HEK293 (cell line): ENCODE data around the gene REC8.

Experiments
- EGR2 ChIP-seq: fragments of 450-650 bp; formaldehyde crosslinking; IDR thresholded peaks from 2 replicates; pipeline ENCODE4 v1.5.1; 2016; ENCODE audit warnings: low read depth, missing biosample characterization, missing genetic modification characterization
- GLI2 ChIP-seq: fragments of 450-650 bp; formaldehyde crosslinking; IDR thresholded peaks from 2 replicates; pipeline ENCODE4; 2017; ENCODE audit warnings: missing biosample characterization, missing genetic modification characterization, low read depth, borderline replicate concordance
- GLIS1 ChIP-seq: fragments of 450-650 bp; formaldehyde crosslinking; IDR thresholded peaks from 2 replicates; pipeline ENCODE4 v1.5.1; 2016; ENCODE audit warnings: missing biosample characterization, missing genetic modification characterization
- KLF8 ChIP-seq: fragments of 450-650 bp; formaldehyde crosslinking; IDR thresholded peaks from 2 replicates; pipeline ENCODE4 v1.5.1; 2016; ENCODE audit warnings: missing biosample characterization, missing genetic modification characterization
- TCF7L2 ChIP-seq: IDR thresholded peaks from 2 replicates; pipeline ENCODE4 v1.6.1; 2011; ENCODE audit warnings: low read depth, mild to moderate bottlenecking, inconsistent platforms, low read length, moderate library complexity, borderline replicate concordance
- ZBTB21 ChIP-seq: fragments of 450-650 bp; formaldehyde crosslinking; IDR thresholded peaks from 2 replicates; pipeline ENCODE4 v1.5.1; 2017; ENCODE audit warnings: missing biosample characterization, missing genetic modification characterization
- ZBTB6 ChIP-seq: fragments of 450-650 bp; formaldehyde crosslinking; IDR thresholded peaks from 2 replicates; pipeline ENCODE4 v1.5.1; 2017; ENCODE audit warnings: missing biosample characterization, missing genetic modification characterization
- ZIC2 ChIP-seq: fragments of 450-650 bp; formaldehyde crosslinking; IDR thresholded peaks from 2 replicates; pipeline ENCODE4 v1.5.1; 2016; ENCODE audit warnings: missing biosample characterization, missing genetic modification characterization
- ZNF114 ChIP-seq: fragments of 450-650 bp; formaldehyde crosslinking; IDR thresholded peaks from 2 replicates; pipeline ENCODE4 v1.5.0; 2017; ENCODE audit warnings: missing biosample characterization, missing genetic modification characterization
- ZNF174 ChIP-seq: fragments of 450-650 bp; formaldehyde crosslinking; IDR thresholded peaks from 2 replicates; pipeline ENCODE4 v1.5.0; 2017; ENCODE audit warnings: missing biosample characterization, mild to moderate bottlenecking, missing genetic modification characterization
- ZNF214 ChIP-seq: fragments of 450-650 bp; formaldehyde crosslinking; IDR thresholded peaks from 2 replicates; pipeline ENCODE4 v1.5.1; 2017; ENCODE audit warnings: missing biosample characterization, mild to moderate bottlenecking, missing genetic modification characterization, borderline replicate concordance
- ZNF24 ChIP-seq: fragments of 450-650 bp; formaldehyde crosslinking; IDR thresholded peaks from 2 replicates; pipeline ENCODE4 v1.5.1; 2016; ENCODE audit warnings: missing biosample characterization, missing genetic modification characterization
- ZNF274 ChIP-seq, 2 experiments: fragments of 200-500 bp in 1 of 2; fragments of 450-650 bp in 1 of 2; sonication (Bioruptor generic) in 1 of 2; formaldehyde crosslinking in 1 of 2; IDR thresholded peaks; 2 replicates each; pipeline versions ENCODE4 v1.5.1 to v1.6.1; 2014 to 2016; ENCODE audit warnings: borderline replicate concordance in 1 of 2, inconsistent platforms in 1 of 2, low read length in 1 of 2, missing biosample characterization in 1 of 2, missing genetic modification characterization in 1 of 2
- ZNF488 ChIP-seq: fragments of 450-650 bp; formaldehyde crosslinking; IDR thresholded peaks from 2 replicates; pipeline ENCODE4 v1.5.1; 2016; ENCODE audit warnings: missing biosample characterization, missing genetic modification characterization
- ZNF555 ChIP-seq: fragments of 450-650 bp; formaldehyde crosslinking; conservative IDR thresholded peaks from 2 replicates; pipeline ENCODE4 v1.5.1; 2017; ENCODE audit warnings: missing biosample characterization, mild to moderate bottlenecking, missing genetic modification characterization, inconsistent platforms
- ZNF560 ChIP-seq: fragments of 450-650 bp; formaldehyde crosslinking; IDR thresholded peaks from 2 replicates; pipeline ENCODE4 v1.5.1; 2017; ENCODE audit warnings: missing biosample characterization, missing genetic modification characterization, borderline replicate concordance
- ZNF571 ChIP-seq: fragments of 450-650 bp; formaldehyde crosslinking; IDR thresholded peaks from 2 replicates; pipeline ENCODE4 v1.5.0; 2017; ENCODE audit warnings: missing biosample characterization, missing genetic modification characterization
- ZNF610 ChIP-seq: fragments of 450-650 bp; formaldehyde crosslinking; IDR thresholded peaks from 2 replicates; pipeline ENCODE4 v1.5.1; 2016; ENCODE audit warnings: missing biosample characterization, missing genetic modification characterization, borderline replicate concordance
- ZNF707 ChIP-seq: fragments of 450-650 bp; formaldehyde crosslinking; IDR thresholded peaks from 2 replicates; pipeline ENCODE4 v1.5.1; 2016; ENCODE audit warnings: missing biosample characterization, missing genetic modification characterization
- ZSCAN16 ChIP-seq: fragments of 450-650 bp; formaldehyde crosslinking; IDR thresholded peaks from 2 replicates; pipeline ENCODE4 v1.5.1; 2016; ENCODE audit warnings: missing biosample characterization, missing genetic modification characterization
- ZSCAN23 ChIP-seq: fragments of 450-650 bp; formaldehyde crosslinking; IDR thresholded peaks from 2 replicates; pipeline ENCODE4 v1.5.1; 2016; ENCODE audit warnings: missing biosample characterization, missing genetic modification characterization
- TF ChIP-seq, protein P1 (sequence below): fragments of 450-650 bp; formaldehyde crosslinking; conservative IDR thresholded peaks from 2 replicates; pipeline ENCODE4 v1.5.1; 2016; ENCODE audit warnings: low read depth, missing biosample characterization, missing genetic modification characterization
- TF ChIP-seq, protein P2 (sequence below): fragments of 450-650 bp; formaldehyde crosslinking; IDR thresholded peaks from 2 replicates; pipeline ENCODE4 v1.5.1; 2016; ENCODE audit warnings: missing biosample characterization, missing genetic modification characterization
- TF ChIP-seq, protein P3 (sequence below): fragments of 450-650 bp; formaldehyde crosslinking; IDR thresholded peaks from 2 replicates; pipeline ENCODE4 v1.5.1; 2016; ENCODE audit warnings: missing biosample characterization, missing genetic modification characterization, borderline replicate concordance
- TF ChIP-seq, protein P4 (sequence below): fragments of 450-650 bp; formaldehyde crosslinking; IDR thresholded peaks from 2 replicates; pipeline ENCODE4 v1.5.0; 2017; ENCODE audit warnings: missing biosample characterization, missing genetic modification characterization, borderline replicate concordance

The REC8 gene

DNA sequence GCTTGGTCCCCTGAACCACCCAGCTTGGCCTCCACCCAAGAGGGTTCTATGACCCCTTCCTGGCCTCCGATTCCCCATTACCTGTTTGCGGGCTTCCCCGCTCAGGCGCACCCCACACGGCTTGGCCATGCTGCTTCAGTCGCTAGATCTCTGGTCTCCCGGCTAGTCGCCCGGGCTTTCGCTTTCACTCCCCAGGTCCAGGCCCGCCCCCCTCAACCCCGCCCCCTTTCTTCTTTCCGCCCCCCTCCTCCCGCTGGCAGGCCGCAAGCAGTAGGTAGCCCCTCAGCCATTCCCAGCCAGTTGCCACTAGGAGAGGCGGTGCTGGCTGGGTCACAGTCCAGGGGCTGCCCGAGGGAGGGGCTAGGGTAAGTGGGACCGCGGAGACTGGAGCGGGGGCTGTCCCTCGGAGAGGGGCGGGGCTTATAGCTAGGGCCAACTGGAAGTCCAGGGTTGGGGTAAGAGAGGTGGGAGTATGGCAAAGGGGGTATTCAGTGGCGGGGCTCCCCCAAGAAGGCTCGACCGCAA is 25.4 kb upstream of the REC8 start, which contains the start of gene PSME2 (continued):
- TF ChIP-seq, protein P1, sequence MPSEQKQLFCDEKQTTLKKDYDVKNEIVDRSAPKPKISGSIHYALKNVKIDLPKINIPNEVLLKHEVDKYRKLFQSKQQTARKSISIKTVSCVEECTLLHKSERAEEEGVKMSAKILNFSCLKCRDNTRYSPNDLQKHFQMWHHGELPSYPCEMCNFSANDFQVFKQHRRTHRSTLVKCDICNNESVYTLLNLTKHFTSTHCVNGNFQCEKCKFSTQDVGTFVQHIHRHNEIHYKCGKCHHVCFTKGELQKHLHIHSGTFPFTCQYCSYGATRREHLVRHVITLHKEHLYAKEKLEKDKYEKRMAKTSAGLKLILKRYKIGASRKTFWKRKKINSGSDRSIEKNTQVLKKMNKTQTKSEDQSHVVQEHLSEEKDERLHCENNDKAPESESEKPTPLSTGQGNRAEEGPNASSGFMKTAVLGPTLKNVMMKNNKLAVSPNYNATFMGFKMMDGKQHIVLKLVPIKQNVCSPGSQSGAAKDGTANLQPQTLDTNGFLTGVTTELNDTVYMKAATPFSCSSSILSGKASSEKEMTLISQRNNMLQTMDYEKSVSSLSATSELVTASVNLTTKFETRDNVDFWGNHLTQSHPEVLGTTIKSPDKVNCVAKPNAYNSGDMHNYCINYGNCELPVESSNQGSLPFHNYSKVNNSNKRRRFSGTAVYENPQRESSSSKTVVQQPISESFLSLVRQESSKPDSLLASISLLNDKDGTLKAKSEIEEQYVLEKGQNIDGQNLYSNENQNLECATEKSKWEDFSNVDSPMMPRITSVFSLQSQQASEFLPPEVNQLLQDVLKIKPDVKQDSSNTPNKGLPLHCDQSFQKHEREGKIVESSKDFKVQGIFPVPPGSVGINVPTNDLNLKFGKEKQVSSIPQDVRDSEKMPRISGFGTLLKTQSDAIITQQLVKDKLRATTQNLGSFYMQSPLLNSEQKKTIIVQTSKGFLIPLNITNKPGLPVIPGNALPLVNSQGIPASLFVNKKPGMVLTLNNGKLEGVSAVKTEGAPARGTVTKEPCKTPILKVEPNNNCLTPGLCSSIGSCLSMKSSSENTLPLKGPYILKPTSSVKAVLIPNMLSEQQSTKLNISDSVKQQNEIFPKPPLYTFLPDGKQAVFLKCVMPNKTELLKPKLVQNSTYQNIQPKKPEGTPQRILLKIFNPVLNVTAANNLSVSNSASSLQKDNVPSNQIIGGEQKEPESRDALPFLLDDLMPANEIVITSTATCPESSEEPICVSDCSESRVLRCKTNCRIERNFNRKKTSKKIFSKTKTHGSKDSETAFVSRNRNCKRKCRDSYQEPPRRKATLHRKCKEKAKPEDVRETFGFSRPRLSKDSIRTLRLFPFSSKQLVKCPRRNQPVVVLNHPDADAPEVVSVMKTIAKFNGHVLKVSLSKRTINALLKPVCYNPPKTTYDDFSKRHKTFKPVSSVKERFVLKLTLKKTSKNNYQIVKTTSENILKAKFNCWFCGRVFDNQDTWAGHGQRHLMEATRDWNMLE (tag by site-specific recombination), result no peak
- TF ChIP-seq KLF8 (tag by site-specific recombination) (no peak), ZNF214 (no peak), ZIC2 (peak; percentile 29; the same call in 1 of the 2 replicates), ZNF488 (tag by site-specific recombination) (no peak), ZNF610 (tag by site-specific recombination) (no peak), ZNF560 (tag by site-specific recombination) (no peak), ZNF114 (tag by site-specific recombination) (no peak), ZNF707 (no peak), ZNF555 (tag by site-specific recombination) (no peak), ZBTB6 (tag by site-specific recombination) (no peak), TCF7L2 (no peak), ZNF571 (tag by site-specific recombination) (no peak), ZNF274 (IDR thresholded peaks at IDR 0.05; ENCODE audit: low read length) (no peak), ZNF274 (tag by site-specific recombination; IDR thresholded peaks at IDR 0.05; ENCODE audit: borderline replicate concordance) (no peak), ZNF24 (no peak), ZNF174 (tag by site-specific recombination) (no peak), GLIS1 (peak; percentile 63), GLI2 (tag by site-specific recombination) (no peak), ZSCAN23 (tag by site-specific recombination) (no peak), EGR2 (0 out of 2 replicates have a peak, but pooled peaks have one; percentile 29), ZSCAN16 (tag by site-specific recombination) (no peak), ZBTB21 (tag by site-specific recombination) (no peak)
- TF ChIP-seq, protein P2, sequence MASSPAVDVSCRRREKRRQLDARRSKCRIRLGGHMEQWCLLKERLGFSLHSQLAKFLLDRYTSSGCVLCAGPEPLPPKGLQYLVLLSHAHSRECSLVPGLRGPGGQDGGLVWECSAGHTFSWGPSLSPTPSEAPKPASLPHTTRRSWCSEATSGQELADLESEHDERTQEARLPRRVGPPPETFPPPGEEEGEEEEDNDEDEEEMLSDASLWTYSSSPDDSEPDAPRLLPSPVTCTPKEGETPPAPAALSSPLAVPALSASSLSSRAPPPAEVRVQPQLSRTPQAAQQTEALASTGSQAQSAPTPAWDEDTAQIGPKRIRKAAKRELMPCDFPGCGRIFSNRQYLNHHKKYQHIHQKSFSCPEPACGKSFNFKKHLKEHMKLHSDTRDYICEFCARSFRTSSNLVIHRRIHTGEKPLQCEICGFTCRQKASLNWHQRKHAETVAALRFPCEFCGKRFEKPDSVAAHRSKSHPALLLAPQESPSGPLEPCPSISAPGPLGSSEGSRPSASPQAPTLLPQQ, result no peak
- TF ChIP-seq, protein P3, sequence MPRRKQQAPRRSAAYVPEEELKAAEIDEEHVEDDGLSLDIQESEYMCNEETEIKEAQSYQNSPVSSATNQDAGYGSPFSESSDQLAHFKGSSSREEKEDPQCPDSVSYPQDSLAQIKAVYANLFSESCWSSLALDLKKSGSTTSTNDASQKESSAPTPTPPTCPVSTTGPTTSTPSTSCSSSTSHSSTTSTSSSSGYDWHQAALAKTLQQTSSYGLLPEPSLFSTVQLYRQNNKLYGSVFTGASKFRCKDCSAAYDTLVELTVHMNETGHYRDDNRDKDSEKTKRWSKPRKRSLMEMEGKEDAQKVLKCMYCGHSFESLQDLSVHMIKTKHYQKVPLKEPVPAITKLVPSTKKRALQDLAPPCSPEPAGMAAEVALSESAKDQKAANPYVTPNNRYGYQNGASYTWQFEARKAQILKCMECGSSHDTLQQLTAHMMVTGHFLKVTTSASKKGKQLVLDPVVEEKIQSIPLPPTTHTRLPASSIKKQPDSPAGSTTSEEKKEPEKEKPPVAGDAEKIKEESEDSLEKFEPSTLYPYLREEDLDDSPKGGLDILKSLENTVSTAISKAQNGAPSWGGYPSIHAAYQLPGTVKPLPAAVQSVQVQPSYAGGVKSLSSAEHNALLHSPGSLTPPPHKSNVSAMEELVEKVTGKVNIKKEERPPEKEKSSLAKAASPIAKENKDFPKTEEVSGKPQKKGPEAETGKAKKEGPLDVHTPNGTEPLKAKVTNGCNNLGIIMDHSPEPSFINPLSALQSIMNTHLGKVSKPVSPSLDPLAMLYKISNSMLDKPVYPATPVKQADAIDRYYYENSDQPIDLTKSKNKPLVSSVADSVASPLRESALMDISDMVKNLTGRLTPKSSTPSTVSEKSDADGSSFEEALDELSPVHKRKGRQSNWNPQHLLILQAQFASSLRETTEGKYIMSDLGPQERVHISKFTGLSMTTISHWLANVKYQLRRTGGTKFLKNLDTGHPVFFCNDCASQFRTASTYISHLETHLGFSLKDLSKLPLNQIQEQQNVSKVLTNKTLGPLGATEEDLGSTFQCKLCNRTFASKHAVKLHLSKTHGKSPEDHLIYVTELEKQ (tag by site-specific recombination), result no peak
- TF ChIP-seq, protein P4, sequence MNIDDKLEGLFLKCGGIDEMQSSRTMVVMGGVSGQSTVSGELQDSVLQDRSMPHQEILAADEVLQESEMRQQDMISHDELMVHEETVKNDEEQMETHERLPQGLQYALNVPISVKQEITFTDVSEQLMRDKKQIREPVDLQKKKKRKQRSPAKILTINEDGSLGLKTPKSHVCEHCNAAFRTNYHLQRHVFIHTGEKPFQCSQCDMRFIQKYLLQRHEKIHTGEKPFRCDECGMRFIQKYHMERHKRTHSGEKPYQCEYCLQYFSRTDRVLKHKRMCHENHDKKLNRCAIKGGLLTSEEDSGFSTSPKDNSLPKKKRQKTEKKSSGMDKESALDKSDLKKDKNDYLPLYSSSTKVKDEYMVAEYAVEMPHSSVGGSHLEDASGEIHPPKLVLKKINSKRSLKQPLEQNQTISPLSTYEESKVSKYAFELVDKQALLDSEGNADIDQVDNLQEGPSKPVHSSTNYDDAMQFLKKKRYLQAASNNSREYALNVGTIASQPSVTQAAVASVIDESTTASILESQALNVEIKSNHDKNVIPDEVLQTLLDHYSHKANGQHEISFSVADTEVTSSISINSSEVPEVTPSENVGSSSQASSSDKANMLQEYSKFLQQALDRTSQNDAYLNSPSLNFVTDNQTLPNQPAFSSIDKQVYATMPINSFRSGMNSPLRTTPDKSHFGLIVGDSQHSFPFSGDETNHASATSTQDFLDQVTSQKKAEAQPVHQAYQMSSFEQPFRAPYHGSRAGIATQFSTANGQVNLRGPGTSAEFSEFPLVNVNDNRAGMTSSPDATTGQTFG (tag by site-specific recombination), result no peak
